HepG2 (cell line): Measurements from ENCODE around the gene ARRDC1. TPM values are rescaled to one million over a fixed set of nuclear protein-coding genes. Genes with fewer than 3 reads are reported as not detected.

Experiments
- CENPT ChIP-seq: sonication (generic); formaldehyde crosslinking; IDR thresholded peaks from 2 replicates; pipeline ENCODE4 v1.8.0; 2022; ENCODE audit warnings: low read depth, mild to moderate bottlenecking, moderate library complexity, missing genetic modification reagents
- EHMT2 ChIP-seq: fragments of 200-600 bp; sonication (generic); IDR thresholded peaks from 2 replicates; pipeline ENCODE4 v1.7.0; 2017; ENCODE audit warnings: antibody characterized with exemption, low read depth, low read length, borderline replicate concordance
- HNF1B ChIP-seq: sonication (generic); formaldehyde crosslinking; IDR thresholded peaks from 2 replicates; pipeline ENCODE4 v1.5.1; 2020; ENCODE audit warnings: mild to moderate bottlenecking, moderate library complexity, missing genetic modification reagents
- HOXA9 ChIP-seq: sonication (generic); formaldehyde crosslinking; IDR thresholded peaks from 2 replicates; pipeline ENCODE4 v1.8.1; 2022; ENCODE audit warnings: missing genetic modification reagents, mild to moderate bottlenecking, moderate library complexity, borderline replicate concordance
- NR3C1 ChIP-seq: sonication (generic); formaldehyde crosslinking; IDR thresholded peaks from 2 replicates; pipeline ENCODE4 v1.4.0; 2020; ENCODE audit warnings: missing genetic modification reagents
- PBX2 ChIP-seq: IDR thresholded peaks from 2 replicates; pipeline ENCODE4 v1.6.1; 2016; ENCODE audit warnings: control low read depth
- POGK ChIP-seq: sonication (generic); formaldehyde crosslinking; conservative IDR thresholded peaks from 2 replicates; pipeline ENCODE4 v1.8.0; 2022; ENCODE audit warnings: mild to moderate bottlenecking, moderate library complexity, missing genetic modification reagents
- PREB ChIP-seq: sonication (generic); formaldehyde crosslinking; IDR thresholded peaks from 2 replicates; pipeline ENCODE4 v1.4.0; 2020; ENCODE audit warnings: missing genetic modification reagents
- ZBED4 ChIP-seq: sonication (generic); formaldehyde crosslinking; IDR thresholded peaks from 2 replicates; pipeline ENCODE4 v1.4.0; 2020; ENCODE audit warnings: missing genetic modification reagents, borderline replicate concordance
- ZNF10 ChIP-seq: sonication (generic); formaldehyde crosslinking; IDR thresholded peaks from 2 replicates; pipeline ENCODE4 v1.4.0; 2020; ENCODE audit warnings: mild to moderate bottlenecking, low read depth, missing genetic modification reagents, borderline replicate concordance
- ZNF44 ChIP-seq: sonication (generic); formaldehyde crosslinking; IDR thresholded peaks from 2 replicates; pipeline ENCODE4 v1.5.1; 2020; ENCODE audit warnings: mild to moderate bottlenecking, missing genetic modification reagents
- ZNF496 ChIP-seq: sonication (generic); formaldehyde crosslinking; IDR thresholded peaks from 2 replicates; pipeline ENCODE4 v1.8.1; 2023; ENCODE audit warnings: mild to moderate bottlenecking, moderate library complexity, missing genetic modification reagents; ENCODE audit not compliant: insufficient replicate concordance
- ZNF615 ChIP-seq: sonication (generic); formaldehyde crosslinking; IDR thresholded peaks from 2 replicates; pipeline ENCODE4 v1.5.0; 2020; ENCODE audit warnings: mild to moderate bottlenecking, missing genetic modification reagents, borderline replicate concordance
- ZNF691 ChIP-seq: sonication (generic); formaldehyde crosslinking; IDR thresholded peaks from 2 replicates; pipeline ENCODE4 v1.4.0; 2020; ENCODE audit warnings: missing genetic modification reagents, low read depth, mild to moderate bottlenecking, borderline replicate concordance
- ZNF746 ChIP-seq: sonication (generic); formaldehyde crosslinking; IDR thresholded peaks from 2 replicates; pipeline ENCODE4 v1.8.0; 2022; ENCODE audit warnings: mild to moderate bottlenecking, missing genetic modification reagents
- polyA plus RNA-seq, 8 experiments: library from polyadenylated mRNA; depleted of rRNA in 3 of 8; stranded (reverse) in 7 of 8; unstranded in 1 of 8; fragments of >200 nt; fragmentation: Illumina TruSeq in 4 of 8; extraction: Trizol in 4 of 8; gene quantifications; 2 replicates each; pipeline versions ENCODE4 v1.2.1 to v1.2.3, GENCODE V29; 2011 to 2016; ENCODE audit warnings: low read depth in 4 of 8, missing spikeins in 1 of 8, mixed read lengths in 1 of 8; ENCODE audit not compliant: insufficient read depth in 1 of 8
- total RNA-seq, 5 experiments: library from RNA; depleted of rRNA; stranded (reverse); fragments of >200 nt; fragmentation: Illumina TruSeq; extraction: Trizol; gene quantifications; 2 replicates each; pipeline ENCODE4 v1.2.3, GENCODE V29; 2016; ENCODE audit warnings: low read depth in 1 of 5

The ARRDC1 gene
- total and polyA plus RNA-seq, 2 of the 13 experiments (the other 11 are each of a cell fraction or from before 2014, with no cell fraction given) = 21.7 to 44.4 TPM

- TF ChIP-seq PREB = no peak
- TF ChIP-seq ZNF496 (CRISPR knock-in tag) = no peak
- no peak for TF ChIP-seq ZNF691
- no peak for TF ChIP-seq POGK (CRISPR knock-in tag)
- TF ChIP-seq PBX2 (CRISPR knock-in tag) = no peak
- no peak for TF ChIP-seq ZNF10 (CRISPR knock-in tag)
- no peak for TF ChIP-seq EHMT2
- TF ChIP-seq HOXA9 (CRISPR knock-in tag) = no peak
- TF ChIP-seq ZNF746 = no peak
- TF ChIP-seq ZNF615 = no peak
- TF ChIP-seq CENPT (CRISPR knock-in tag) = no peak
- TF ChIP-seq ZBED4 (CRISPR knock-in tag) = 0 out of 2 replicates have a peak, but pooled peaks have one; percentile 3
- TF ChIP-seq HNF1B = 0 out of 2 replicates have a peak, but pooled peaks have one; percentile 20
- TF ChIP-seq NR3C1 = no peak
- TF ChIP-seq ZNF44 = no peak
Observed at GRCh38 chr9:137619240-137620047, 14.0 kb downstream of the ARRDC1 start (continued).
